Body of pancreas (tissue), 4 donors: ENCODE data around the gene TLX2. TPM values are rescaled to one million over a fixed set of nuclear protein-coding genes. Genes with fewer than 3 reads are reported as not detected.

Source experiments
- ATAC-seq: fragments of 150-250 bp; one replicate; pipeline ENCODE4 v1.9.1; 2016
- DNase-seq, 4 donors: peaks; one replicate each; pipeline ENCODE4 v3.0.0-alpha.2; 2019
- H3K27ac ChIP-seq, 4 donors: fragments of 200-600 bp; sonication (generic); 1 replicate in 3 of 4; 2 replicates in 1 of 4; pipeline versions ENCODE4 v1.5.1 to v1.6.1; 2016 to 2019; ENCODE audit warnings: mild to moderate bottlenecking in 1 of 4, mixed read lengths in 1 of 4, moderate library complexity in 1 of 4
- H3K27me3 ChIP-seq, 2 donors: fragments of 200-600 bp; sonication (generic); one replicate each; pipeline ENCODE4 v1.6.0; 2016; ENCODE audit warnings: mild to moderate bottlenecking in 1 of 2
- H3K36me3 ChIP-seq, 2 donors: fragments of 200-600 bp; sonication (generic); replicated peaks in 1 of 2; 2 replicates each; pipeline ENCODE4 v1.5.1; 2016; ENCODE audit warnings: low read depth in 2 of 2; ENCODE audit not compliant: insufficient read depth in 1 of 2
- H3K4me1 ChIP-seq: fragments of 200-600 bp; sonication (generic); one replicate; pipeline ENCODE4 v1.6.0; 2016
- H3K4me3 ChIP-seq, 2 donors: fragments of 200-600 bp; sonication (generic); 1 replicate in 1 of 2; 2 replicates in 1 of 2; pipeline ENCODE4 v1.5.1; 2016 to 2019
- H3K9me3 ChIP-seq, 3 donors: fragments of 200-600 bp; sonication (generic); 1 replicate in 2 of 3; 2 replicates in 1 of 3; pipeline ENCODE4 v1.5.1; 2016
- CTCF ChIP-seq, 7 experiments: fragments of 450-650 bp in 4 of 7; fragments of 200-600 bp in 3 of 7; sonication (generic) in 3 of 7; IDR thresholded peaks; one replicate each; pipeline ENCODE4 v1.5.1; 2016 to 2019; ENCODE audit warnings: antibody characterized with exemption in 7 of 7
- POLR2A ChIP-seq, 3 donors: fragments of 450-650 bp; IDR thresholded peaks; one replicate each; pipeline ENCODE4 v1.6.1; 2016; ENCODE audit warnings: antibody characterized with exemption in 3 of 3, mild to moderate bottlenecking in 2 of 3
- WGBS, 2 donors: methylation state at CpG; one replicate each; pipeline ENCODE4 v1.1.5; 2017; 5-methylcytosine and 5-hydroxymethylcytosine counted together
- intact Hi-C: fragments of 100-400 bp; cut with DNase I; formaldehyde crosslinking; loops from one replicate; pipeline ENCODE4 v1.15.1; 2023
- total RNA-seq, 2 donors: library from RNA; depleted of rRNA; stranded (reverse); fragments of >200 nt; gene quantifications; one replicate each; pipeline ENCODE4 v1.1.0, GENCODE V29; 2016

Gene TLX2
- total RNA-seq, 2 donors from 2014 or later, result not detected

GRCh38 chr2:74530239-74531187 is 16.3 kb downstream of the TLX2 start:
- Histone ChIP-seq H3K4me3 (peak overlapping the region; percentile 37 to 70), H3K9me3 (no peaks in the 10 kb centered on the region), H3K36me3 (peaks cover 0 to 4% of the 10 kb centered on the region in 2 donors), H3K4me1 (peaks cover 27% of the 10 kb centered on the region), H3K27ac (peak overlapping the region; percentile 8 to 90 (median 68)), H3K27me3 (no peaks in the 10 kb centered on the region)
- WGBS, 2 donors, result 4 to 7% methylated on average over 19 to 54 of the region's 54 CpGs
- peak; percentile 34 to 42 (median 36) for DNase-seq
- peak; percentile 13 for ATAC-seq
- no peak for TF ChIP-seq CTCF (IDR thresholded peaks at IDR 0.05)
- TF ChIP-seq POLR2A (IDR thresholded peaks at IDR 0.05), result no peak
- intact Hi-C loops, result no loop called here

- TF ChIP-seq CTCF (IDR thresholded peaks at IDR 0.05), result no peak
- TF ChIP-seq POLR2A (IDR thresholded peaks at IDR 0.05), result no peak
- Histone ChIP-seq H3K4me3 (no peak overlapping the region), H3K36me3 (peaks cover 0 to 4% of the 10 kb centered on the region in 2 donors), H3K27ac (no peak overlapping the region), H3K9me3 (no peaks in the 10 kb centered on the region), H3K27me3 (no peaks in the 10 kb centered on the region), H3K4me1 (peaks cover 27% of the 10 kb centered on the region)
- DNase-seq, result no peak
- ATAC-seq, result no peak
- 81 to 89% methylated on average over 7 of the region's 7 CpGs for WGBS, 2 donors
- intact Hi-C loops, result no loop called here
Observed at GRCh38 chr2:74531666-74532065, 17.4 kb downstream of the TLX2 start.

- DNase-seq (no peak), ATAC-seq (no peak)
- no peaks in the 10 kb centered on the region for H3K36me3 ChIP-seq
- intact Hi-C loops, result no loop called here
- no peak overlapping the region for H3K4me3 ChIP-seq
- H3K9me3 ChIP-seq, result no peaks in the 10 kb centered on the region
- H3K4me1 ChIP-seq, result peaks cover 27% of the 10 kb centered on the region
- no peak overlapping the region for H3K27ac ChIP-seq
- peak in 4 of 7 experiments; percentile 32 to 37 (median 34) for TF ChIP-seq CTCF (IDR thresholded peaks at IDR 0.05)
- TF ChIP-seq POLR2A (IDR thresholded peaks at IDR 0.05), result no peak
- H3K27me3 ChIP-seq, result no peaks in the 10 kb centered on the region
Observed at GRCh38 chr2:74532222-74532621, 18.0 kb downstream of the TLX2 start.

GRCh38 chr2:74533464-74533863 is 19.2 kb downstream of the TLX2 start:
- TF ChIP-seq POLR2A (IDR thresholded peaks at IDR 0.05) (no peak), CTCF (IDR thresholded peaks at IDR 0.05) (no peak)
- DNase-seq (no peak), ATAC-seq (no peak)
- Histone ChIP-seq H3K27ac (no peak overlapping the region), H3K4me3 (no peak overlapping the region), H3K4me1 (peaks cover 17% of the 10 kb centered on the region), H3K36me3 (no peaks in the 10 kb centered on the region), H3K27me3 (no peaks in the 10 kb centered on the region), H3K9me3 (no peaks in the 10 kb centered on the region)
- WGBS, 2 donors, result 78 to 82% methylated on average over 4 of the region's 4 CpGs
- intact Hi-C loops, result no loop called here
